MCF 10A (cell line): ENCODE results near the gene ZNF81. TPM values are rescaled to one million over a fixed set of nuclear protein-coding genes. Genes with fewer than 3 reads are reported as not detected.

Source experiments
- BruUV-seq: library from RNA; stranded (reverse); fragments of 400-500 nt; replicated peaks from 2 replicates; lab custom pipeline; 2021; lab: Mats Ljungman, UMichigan
- CTCF ChIA-PET: fragments of 300-600 bp; sonication (Branson Sonifier 250); formaldehyde crosslinking; extraction: SDS; loops from one replicate; lab custom pipeline; 2021; ENCODE audit warnings: antibody characterized with exemption, inconsistent platforms; lab: Yijun Ruan, JAX
- POLR2A ChIA-PET: fragments of 300-600, 350-650 bp; sonication (Branson Sonifier 250); formaldehyde crosslinking; extraction: SDS; loops from one replicate; lab custom pipeline; 2020; ENCODE audit warnings: antibody characterized with exemption, inconsistent platforms; lab: Yijun Ruan, JAX
- DNase-seq: peaks from one replicate; pipeline ENCODE4 v3.0.0-alpha.2; 2018; ENCODE audit not compliant: unreplicated experiment
- H3K27ac Mint-ChIP-seq: one replicate; pipeline ENCODE4 v1.8.0; 2022; ENCODE audit warnings: mild to moderate bottlenecking, low read depth, mixed read lengths; ENCODE audit not compliant: unreplicated experiment
- H3K27me3 Mint-ChIP-seq: one replicate; pipeline ENCODE4 v1.8.0; 2022; ENCODE audit warnings: mixed read lengths; ENCODE audit not compliant: insufficient read depth, unreplicated experiment
- H3K36me3 Mint-ChIP-seq: one replicate; pipeline ENCODE4 v1.8.0; 2022; ENCODE audit warnings: mild to moderate bottlenecking, moderate library complexity, mixed read lengths; ENCODE audit not compliant: insufficient read depth, unreplicated experiment
- H3K4me1 Mint-ChIP-seq: one replicate; pipeline ENCODE4 v1.8.0; 2022; ENCODE audit warnings: mixed read lengths; ENCODE audit not compliant: insufficient read depth, unreplicated experiment
- H3K4me3 Mint-ChIP-seq: one replicate; pipeline ENCODE4 v1.8.0; 2022; ENCODE audit warnings: mild to moderate bottlenecking, moderate library complexity, mixed read lengths; ENCODE audit not compliant: unreplicated experiment
- H3K9me3 Mint-ChIP-seq: one replicate; pipeline ENCODE4 v1.8.0; 2022; ENCODE audit warnings: mixed read lengths; ENCODE audit not compliant: unreplicated experiment
- CTCF ChIP-seq: fragments of 200-600 bp; IDR thresholded peaks from one replicate; pipeline ENCODE4 v1.8.0; 2022; ENCODE audit warnings: antibody characterized with exemption, mild to moderate bottlenecking; ENCODE audit not compliant: unreplicated experiment
- intact Hi-C: fragments of 100-400 bp; cut with micrococcal nuclease; formaldehyde crosslinking; loops from 2 replicates; pipeline ENCODE4 v1.14.1; 2022
- total RNA-seq: library from RNA; stranded (reverse); gene quantifications from 2 replicates; pipeline ENCODE4 v1.2.3, GENCODE V29; 2022

ZNF81 gene
- total RNA-seq, 1 experiment from 2014 or later = 7.5 TPM

DNA sequence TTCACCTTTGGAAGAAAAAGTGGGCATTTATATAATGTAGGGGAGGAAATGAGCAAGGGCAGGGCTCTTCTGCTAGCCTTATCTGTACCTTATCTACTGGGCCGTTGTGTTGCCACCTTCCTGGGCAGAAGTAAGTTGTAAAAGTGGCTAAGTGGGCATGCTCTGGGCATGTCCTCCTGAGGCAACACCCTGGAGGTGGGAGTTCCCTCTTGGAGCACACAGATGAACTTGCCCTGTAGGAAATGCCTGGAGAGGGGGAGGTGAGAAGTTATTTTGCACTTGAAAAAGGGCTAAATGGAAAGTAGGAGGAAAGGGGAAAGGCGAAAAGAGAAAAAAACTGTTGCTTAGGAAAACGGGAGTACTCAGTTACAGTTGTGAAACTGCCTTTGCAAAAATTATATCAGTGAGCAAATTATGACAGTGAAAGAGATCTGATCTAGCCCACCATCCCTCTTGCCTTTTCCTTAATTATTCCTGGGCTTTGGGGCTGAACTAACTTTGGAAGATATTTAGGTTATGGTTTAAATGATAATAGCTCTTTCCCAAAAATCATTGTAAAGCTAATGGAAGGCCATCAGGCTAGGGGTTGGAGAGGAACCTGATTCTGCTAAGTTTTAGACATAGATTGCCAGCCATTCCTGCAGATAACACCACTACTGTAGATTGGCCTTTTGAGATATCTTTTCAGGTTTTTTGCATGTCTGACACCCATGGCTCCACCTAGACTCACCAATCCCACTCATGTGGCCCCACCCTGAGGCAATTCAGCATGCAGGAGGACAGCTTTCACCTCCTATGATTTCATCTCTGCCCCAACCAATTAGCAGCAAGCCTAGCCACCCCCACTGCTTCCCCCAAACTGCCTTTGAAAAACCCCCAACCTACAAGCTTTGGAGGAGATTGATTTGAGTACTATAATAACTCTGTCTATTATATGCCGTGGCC lies 20.5 kb upstream of the ZNF81 start:
- Mint-ChIP-seq H3K27ac (peak overlapping the region; percentile 63), H3K4me3 (peak overlapping the region; percentile 9), H3K27me3 (no peaks in the 10 kb centered on the region), H3K9me3 (peaks cover 23% of the 10 kb centered on the region), H3K36me3 (peaks cover 6% of the 10 kb centered on the region), H3K4me1 (peaks cover 16% of the 10 kb centered on the region)
- CTCF ChIA-PET = interaction anchor here (0.6 to 1.2 kb wide), 2 partner anchors 16 to 291 kb away, joined by 3 to 6 read pairs; no protein-coding TSS in a partner anchor
- no TSS peak for BruUV-seq
- TF ChIP-seq CTCF = no peak
- peak; percentile 11 for DNase-seq
- POLR2A ChIA-PET = interaction anchor here (0.6 to 2.2 kb wide), 5 partner anchors 16 to 688 kb away, joined by 3 to 10 read pairs (median 4); partner anchors contain the start of gene ZNF81
- intact Hi-C loops = no loop called here

DNA sequence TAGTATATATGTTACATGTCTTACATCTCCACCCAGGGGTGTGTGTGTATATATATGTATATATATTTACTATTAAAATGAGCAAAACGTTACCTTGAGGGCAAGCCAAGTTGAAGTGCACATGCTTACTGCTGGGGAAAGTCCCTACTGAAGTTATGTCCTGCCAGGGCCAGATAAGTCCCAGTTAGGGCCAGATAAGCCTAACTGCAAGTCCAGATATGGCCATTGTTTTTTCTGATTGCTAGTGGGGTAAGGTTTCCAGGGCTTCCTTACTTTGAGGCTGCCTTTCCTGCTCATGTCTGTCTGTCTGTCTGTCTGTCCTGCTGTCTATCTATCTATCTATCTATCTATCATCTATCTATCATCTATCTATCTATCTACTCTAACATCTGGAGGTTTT lies 19.3 kb upstream of the ZNF81 start:
- Mint-ChIP-seq H3K9me3 (peaks cover 23% of the 10 kb centered on the region), H3K4me1 (peaks cover 16% of the 10 kb centered on the region), H3K27ac (no peak overlapping the region), H3K27me3 (no peaks in the 10 kb centered on the region), H3K4me3 (no peak overlapping the region), H3K36me3 (peaks cover 6% of the 10 kb centered on the region)
- intact Hi-C loops = no loop called here
- POLR2A ChIA-PET = interaction anchor here (0.6 kb wide), 1 partner anchor 336 kb away, joined by 3 read pairs; no protein-coding TSS in a partner anchor
- TF ChIP-seq CTCF = no peak
- no peak for DNase-seq
- CTCF ChIA-PET = no interaction called here
- no TSS peak for BruUV-seq

DNA sequence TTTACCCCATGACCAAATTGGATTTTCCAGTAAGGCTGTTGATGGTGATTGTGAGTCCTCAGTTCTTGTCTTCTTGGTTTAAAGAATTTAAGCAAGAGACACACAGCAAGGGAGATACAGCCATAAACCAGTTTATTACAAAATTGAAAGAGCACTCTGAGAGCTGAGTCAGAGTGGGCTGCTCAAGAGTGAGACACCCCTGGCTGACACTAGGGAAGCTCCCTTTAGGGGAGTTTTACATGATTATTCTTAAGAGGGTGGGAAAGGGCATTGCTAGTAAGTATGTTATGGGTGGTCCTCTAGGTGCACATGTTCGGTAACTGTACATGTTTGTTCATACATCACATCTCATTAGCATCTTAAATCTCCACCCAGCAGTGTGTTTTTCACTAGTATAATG lies 18.8 kb upstream of the ZNF81 start:
- H3K36me3 Mint-ChIP-seq = peaks cover 6% of the 10 kb centered on the region
- no peak overlapping the region for H3K27ac Mint-ChIP-seq

More for the DNA sequence above, 18.8 kb upstream of the ZNF81 start:
- H3K9me3 Mint-ChIP-seq = peaks cover 19% of the 10 kb centered on the region
- no peak for TF ChIP-seq CTCF
- CTCF ChIA-PET = no interaction called here
- BruUV-seq = no TSS peak
- POLR2A ChIA-PET = no interaction called here
- intact Hi-C loops = no loop called here
- no peak overlapping the region for H3K4me3 Mint-ChIP-seq
- H3K27me3 Mint-ChIP-seq = no peaks in the 10 kb centered on the region
- DNase-seq = no peak
- peaks cover 16% of the 10 kb centered on the region for H3K4me1 Mint-ChIP-seq
